ENCODE results near the gene GPT2. TPM values are rescaled to one million over a fixed set of nuclear protein-coding genes. Genes with fewer than 3 reads are reported as not detected.

GPT2 gene
- total and polyA plus RNA-seq, 2 donors (not counting 3 experiments of a cell fraction or from before 2014, with no cell fraction given) = 10.8 to 17.9 TPM

GRCh38 chr16:46882940-46883307, 1.2 kb upstream of the GPT2 start:
- H4K20me1 ChIP-seq (replicated peaks; ENCODE audit: control insufficient read depth, extremely low read depth, insufficient read depth, low read length) = no peaks in the 10 kb centered on the region
- no peak overlapping the region for H3K9ac ChIP-seq (replicated peaks; ENCODE audit: extremely low read depth, insufficient read depth, low read length)
- ChIA-PET CTCF (interaction anchor here (4.4 kb wide), 1 partner anchor 29 kb away, joined by 36 read pairs; no protein-coding TSS in a partner anchor), POLR2A (no interaction called here)
- H3K9me3 ChIP-seq (replicated peaks; ENCODE audit: control insufficient read depth, insufficient read depth, low read length) = no peaks in the 10 kb centered on the region
- H3K36me3 ChIP-seq (ENCODE audit: control insufficient read depth in 2 of 2, extremely low read depth in 1 of 2, insufficient read depth in 2 of 2, low read length in 2 of 2) = no peaks in the 10 kb centered on the region
- FAIRE-seq = no peak
- no peaks in the 10 kb centered on the region for H3K9me1 ChIP-seq (replicated peaks; ENCODE audit: control insufficient read depth, extremely low read depth, insufficient read depth, low read length)
- no peaks in the 10 kb centered on the region for H3K79me2 ChIP-seq (ENCODE audit: control insufficient read depth, insufficient read depth, low read length)
- H3K27me3 ChIP-seq (ENCODE audit: control insufficient read depth in 2 of 2, insufficient read depth in 2 of 2, low read length in 2 of 2) = peaks cover 6 to 15% of the 10 kb centered on the region in 2 experiments
- dilution Hi-C loops (cut with MboI; ENCODE audit: extremely low pct_ligation_motif_present, low sequenced_read_pairs) (no loop called here), intact Hi-C loops (cut with micrococcal nuclease) (no loop called here)
- BruUV-seq (replicated peaks) = no TSS peak
- no peak for DNase-seq (ENCODE audit: low read depth, low spot score)
- TF ChIP-seq GATA2 (IDR thresholded peaks at IDR 0.05; ENCODE audit: insufficient read depth, insufficient read length, low read depth, low read length) = no peak
- no peak for TF ChIP-seq MYC (IDR thresholded peaks at IDR 0.05; ENCODE audit: low read depth, low read length)
- TF ChIP-seq JUN (IDR thresholded peaks at IDR 0.05; ENCODE audit: borderline replicate concordance, insufficient read depth, insufficient read length, low read depth) = no peak
- no peak for TF ChIP-seq POLR2A (IDR thresholded peaks at IDR 0.05; ENCODE audit: low read depth, low read length)
- no peak for TF ChIP-seq CTCF (IDR thresholded peaks at IDR 0.05; ENCODE audit: extremely low read depth in 1 of 2, insufficient read depth in 1 of 2, low read depth in 1 of 2, low read length in 2 of 2)
- no peak for TF ChIP-seq POLR2AphosphoS5 (IDR thresholded peaks at IDR 0.05; ENCODE audit: insufficient read depth, low read depth, low read length)
- no peak for TF ChIP-seq FOS (IDR thresholded peaks at IDR 0.05; ENCODE audit: borderline replicate concordance, insufficient read depth, low read length)
- no peak for TF ChIP-seq MAX (IDR thresholded peaks at IDR 0.05; ENCODE audit: insufficient read depth, insufficient read length)
- TF ChIP-seq EZH2 (IDR thresholded peaks at IDR 0.05; ENCODE audit: borderline replicate concordance, low read depth, low read length, severe bottlenecking) = no peak
- H3K4me1 ChIP-seq (ENCODE audit: control insufficient read depth, extremely low read depth, insufficient read depth, low read length) = peaks cover 8% of the 10 kb centered on the region
- no peak overlapping the region for H3K27ac ChIP-seq (ENCODE audit: insufficient read depth, low read depth, low read length)
- H2AFZ ChIP-seq (ENCODE audit: low read depth, low read length) = no peak overlapping the region
- H3K4me3 ChIP-seq (replicated peaks in 1 of 3; ENCODE audit: insufficient read depth in 1 of 3, low read depth in 1 of 3, low read length in 3 of 3) = no peak overlapping the region
- H3K4me2 ChIP-seq (ENCODE audit: insufficient read depth, low read length) = no peak overlapping the region

Data from endothelial cell of umbilical vein (primary cell).